Neural cell (in vitro differentiated cells): Measurements from ENCODE around the gene DHRS4L2.
"Not testable (repeated sequence)": the region's sequence is repeated elsewhere in the genome, so short reads cannot be mapped to it uniquely, and the experiment has no call there.

ENCODE experiments used
- CTCF ChIP-seq: fragments of 450-650 bp; IDR thresholded peaks from 2 replicates; pipeline ENCODE4 v1.5.1; 2014; ENCODE audit warnings: antibody characterized with exemption, mild to moderate bottlenecking, moderate library complexity; ENCODE audit not compliant: poor library complexity, severe bottlenecking
- EP300 ChIP-seq: fragments of 450-650 bp; conservative IDR thresholded peaks from 2 replicates; pipeline ENCODE4 v1.6.1; 2014; ENCODE audit warnings: antibody characterized with exemption, mild to moderate bottlenecking, moderate library complexity; ENCODE audit not compliant: poor library complexity, severe bottlenecking
- MXI1 ChIP-seq: fragments of 450-650 bp; conservative IDR thresholded peaks from 2 replicates; pipeline ENCODE4 v1.6.1; 2014; ENCODE audit warnings: antibody characterized with exemption, mild to moderate bottlenecking; ENCODE audit not compliant: poor library complexity, severe bottlenecking
- POLR2AphosphoS5 ChIP-seq: IDR thresholded peaks from 2 replicates; pipeline ENCODE4 v1.6.1; 2012
- RAD21 ChIP-seq: fragments of 450-650 bp; conservative IDR thresholded peaks from 2 replicates; pipeline ENCODE4 v1.6.1; 2014; ENCODE audit warnings: antibody characterized with exemption, mild to moderate bottlenecking, moderate library complexity
- REST ChIP-seq: IDR thresholded peaks from 2 replicates; pipeline ENCODE4 v1.6.1; 2012; ENCODE audit warnings: borderline replicate concordance
- SMC3 ChIP-seq: fragments of 450-650 bp; conservative IDR thresholded peaks from 2 replicates; pipeline ENCODE4 v1.6.1; 2014; ENCODE audit warnings: antibody characterized with exemption, mild to moderate bottlenecking, moderate library complexity; ENCODE audit not compliant: poor library complexity
- TAF1 ChIP-seq: IDR thresholded peaks from 2 replicates; pipeline ENCODE4 v1.6.1; 2012; ENCODE audit warnings: low read depth

- not testable (repeated sequence) for TF ChIP-seq REST, POLR2AphosphoS5, TAF1, CTCF, MXI1, SMC3, RAD21, EP300
Measured at GRCh38 chr14:23954965-23955364, 33.8 kb upstream of the DHRS4L2 start.
